Measurements from ENCODE around the gene GTPBP6. TPM values are rescaled to one million over a fixed set of nuclear protein-coding genes. Genes with fewer than 3 reads are reported as not detected.

GTPBP6 gene
- total RNA-seq, 1 experiment from 2014 or later, result 41.6 TPM

GRCh38 chrX:357035-357692, 38.6 kb upstream of the GTPBP6 start:
- H2AFZ ChIP-seq (ENCODE audit: low read depth, low read length, poor library complexity, severe bottlenecking), result no peak overlapping the region
- ATAC-seq, result no peak

More at GRCh38 chrX:357035-357692, 38.6 kb upstream of the GTPBP6 start:
- H3K9me3 ChIP-seq (ENCODE audit: control insufficient read depth in 1 of 2, insufficient read depth in 1 of 2, low read depth in 1 of 2, low read length in 2 of 2), result no peaks in the 10 kb centered on the region
- no peaks in the 10 kb centered on the region for H4K20me1 ChIP-seq (ENCODE audit: insufficient read depth)
- intact Hi-C loops (cut with micrococcal nuclease), result no loop called here
- no peak for TF ChIP-seq ZFX (IDR thresholded peaks at IDR 0.05)
- TF ChIP-seq ZBTB33 (IDR thresholded peaks at IDR 0.05; ENCODE audit: extremely low read depth, insufficient replicate concordance, low read length), result no peak
- no peak for TF ChIP-seq SP1 (IDR thresholded peaks at IDR 0.05; ENCODE audit: low read depth)
- no peak for TF ChIP-seq CEBPB (IDR thresholded peaks at IDR 0.05; ENCODE audit: low read depth)
- TF ChIP-seq MAX (IDR thresholded peaks at IDR 0.05), result no peak
- TF ChIP-seq TCF7L2 (IDR thresholded peaks at IDR 0.05; ENCODE audit: borderline replicate concordance, extremely low read depth, insufficient read depth, insufficient read length), result no peak
- TF ChIP-seq FOSL1 (IDR thresholded peaks at IDR 0.05; ENCODE audit: low read depth), result no peak
- TF ChIP-seq, protein P1, sequence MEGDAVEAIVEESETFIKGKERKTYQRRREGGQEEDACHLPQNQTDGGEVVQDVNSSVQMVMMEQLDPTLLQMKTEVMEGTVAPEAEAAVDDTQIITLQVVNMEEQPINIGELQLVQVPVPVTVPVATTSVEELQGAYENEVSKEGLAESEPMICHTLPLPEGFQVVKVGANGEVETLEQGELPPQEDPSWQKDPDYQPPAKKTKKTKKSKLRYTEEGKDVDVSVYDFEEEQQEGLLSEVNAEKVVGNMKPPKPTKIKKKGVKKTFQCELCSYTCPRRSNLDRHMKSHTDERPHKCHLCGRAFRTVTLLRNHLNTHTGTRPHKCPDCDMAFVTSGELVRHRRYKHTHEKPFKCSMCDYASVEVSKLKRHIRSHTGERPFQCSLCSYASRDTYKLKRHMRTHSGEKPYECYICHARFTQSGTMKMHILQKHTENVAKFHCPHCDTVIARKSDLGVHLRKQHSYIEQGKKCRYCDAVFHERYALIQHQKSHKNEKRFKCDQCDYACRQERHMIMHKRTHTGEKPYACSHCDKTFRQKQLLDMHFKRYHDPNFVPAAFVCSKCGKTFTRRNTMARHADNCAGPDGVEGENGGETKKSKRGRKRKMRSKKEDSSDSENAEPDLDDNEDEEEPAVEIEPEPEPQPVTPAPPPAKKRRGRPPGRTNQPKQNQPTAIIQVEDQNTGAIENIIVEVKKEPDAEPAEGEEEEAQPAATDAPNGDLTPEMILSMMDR (IDR thresholded peaks at IDR 0.05 in 2 of 3, conservative IDR thresholded peaks at IDR 0.05 in 1 of 3; ENCODE audit: borderline replicate concordance in 1 of 3, insufficient read depth in 1 of 3, low read depth in 2 of 3, low read length in 2 of 3), result no peak
- no peak for TF ChIP-seq EZH2 (IDR thresholded peaks at IDR 0.05)
- TF ChIP-seq ZNF274 (IDR thresholded peaks at IDR 0.05; ENCODE audit: low read depth, low read length), result no peak
- no peak for TF ChIP-seq ATF3 (IDR thresholded peaks at IDR 0.05)
- TF ChIP-seq EGR1 (IDR thresholded peaks at IDR 0.05; ENCODE audit: low read depth), result no peak
- TF ChIP-seq ELF1 (IDR thresholded peaks at IDR 0.05; ENCODE audit: borderline replicate concordance, low read depth), result no peak
- TF ChIP-seq SRF (IDR thresholded peaks at IDR 0.05; ENCODE audit: low read depth), result no peak
- no peak for TF ChIP-seq YY1 (IDR thresholded peaks at IDR 0.05; ENCODE audit: extremely low read depth, insufficient replicate concordance, low read depth, low read length)
- H3K36me3 ChIP-seq (ENCODE audit: control insufficient read depth in 1 of 2, insufficient read depth in 2 of 2, low read length in 2 of 2), result 0 out of 4 replicates have a peak, but pooled peaks cover 0 to 4% of the 10 kb centered on the region in 2 experiments
- H3K27me3 ChIP-seq (ENCODE audit: insufficient read depth, low read length), result no peaks in the 10 kb centered on the region
- RAD21 ChIA-PET (ENCODE audit: low non-redundant PET in 1 of 2, low total read pairs in 2 of 2, uncharacterized antibody in 2 of 2, unreplicated experiment in 2 of 2), result no interaction called here
- no TSS peak for BruUV-seq (replicated peaks)
- H3K4me3 ChIP-seq (replicated peaks in 1 of 2; ENCODE audit: low read depth in 1 of 2, low read length in 2 of 2), result no peak overlapping the region
- no peaks in the 10 kb centered on the region for H3K4me1 ChIP-seq (ENCODE audit: control insufficient read depth in 1 of 2, insufficient read depth in 2 of 2, low read length in 2 of 2)
- H3K9me2 ChIP-seq (ENCODE audit: insufficient read depth), result no peaks in the 10 kb centered on the region
- H3K9ac ChIP-seq (ENCODE audit: low read length), result no peak overlapping the region
- no peaks in the 10 kb centered on the region for H3K79me2 ChIP-seq (ENCODE audit: insufficient read depth, low read length)
- CTCF ChIA-PET, result no interaction called here
- H3K27ac ChIP-seq (ENCODE audit: low read depth, low read length), result no peak overlapping the region
- POLR2A ChIA-PET, result no interaction called here
- H3K4me2 ChIP-seq (ENCODE audit: low read length), result no peak overlapping the region
- DNase-seq (ENCODE audit: low read depth, low spot score), result no peak

Data from HCT116 (cell line).